HCT116 (cell line): ENCODE results near the gene CLTA.

Source experiments
- CEBPB ChIP-seq: IDR thresholded peaks from 2 replicates; pipeline ENCODE4 v1.6.1; 2012; ENCODE audit warnings: low read depth
- CTCF ChIP-seq, 3 experiments: fragments of 200-600 bp in 1 of 3; sonication (generic) in 1 of 3; IDR thresholded peaks in 2 of 3; conservative IDR thresholded peaks in 1 of 3; 2 replicates each; pipeline ENCODE4 v1.5.1; 2012 to 2017; ENCODE audit warnings: low read depth in 2 of 3, low read length in 2 of 3, antibody characterized with exemption in 1 of 3, borderline replicate concordance in 1 of 3, control low read depth in 1 of 3, mild to moderate bottlenecking in 1 of 3, mixed read lengths in 1 of 3, mixed run types in 1 of 3, moderate library complexity in 1 of 3; ENCODE audit not compliant: insufficient read depth in 1 of 3
- POLR2AphosphoS5 ChIP-seq: IDR thresholded peaks from 2 replicates; pipeline ENCODE4 v1.6.1; 2011; ENCODE audit warnings: mild to moderate bottlenecking, low read depth, low read length, moderate library complexity

- TF ChIP-seq CEBPB = no peak
- TF ChIP-seq POLR2AphosphoS5 = no peak
- TF ChIP-seq CTCF (IDR thresholded peaks at IDR 0.05 in 2 of 3, conservative IDR thresholded peaks at IDR 0.05 in 1 of 3; ENCODE audit: borderline replicate concordance in 1 of 3, insufficient read depth in 1 of 3, low read depth in 2 of 3, low read length in 2 of 3) = no peak
Observed at GRCh38 chr9:36162211-36162738, 28.4 kb upstream of the CLTA start.
